ENCODE measurements around the gene TRIP12. TPM values are rescaled to one million over a fixed set of nuclear protein-coding genes. Genes with fewer than 3 reads are reported as not detected.

The TRIP12 gene
- total and polyA plus RNA-seq, 12 donors = 15.6 to 247 (median 198) TPM

DNA sequence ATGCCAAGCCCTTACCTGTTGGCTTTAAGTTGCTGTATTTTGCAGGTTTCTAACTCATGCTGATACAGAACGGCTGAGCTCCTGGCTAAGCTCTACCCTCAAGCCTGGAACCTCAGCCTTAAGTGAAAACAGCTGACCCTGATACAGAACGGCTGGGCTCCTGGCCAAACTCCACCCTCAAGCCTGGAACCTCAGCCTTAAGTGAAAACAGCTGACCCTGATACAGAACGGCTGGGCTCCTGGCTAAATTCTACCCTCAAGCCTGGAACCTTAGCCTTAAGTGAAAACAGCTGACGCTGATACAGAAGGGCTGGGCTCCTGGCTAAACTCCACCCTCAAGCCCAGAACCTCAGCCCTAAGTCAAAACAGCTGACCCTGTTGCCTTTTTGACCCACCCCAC is 189.9 kb downstream of the TRIP12 start:
- TF ChIP-seq, protein P1, sequence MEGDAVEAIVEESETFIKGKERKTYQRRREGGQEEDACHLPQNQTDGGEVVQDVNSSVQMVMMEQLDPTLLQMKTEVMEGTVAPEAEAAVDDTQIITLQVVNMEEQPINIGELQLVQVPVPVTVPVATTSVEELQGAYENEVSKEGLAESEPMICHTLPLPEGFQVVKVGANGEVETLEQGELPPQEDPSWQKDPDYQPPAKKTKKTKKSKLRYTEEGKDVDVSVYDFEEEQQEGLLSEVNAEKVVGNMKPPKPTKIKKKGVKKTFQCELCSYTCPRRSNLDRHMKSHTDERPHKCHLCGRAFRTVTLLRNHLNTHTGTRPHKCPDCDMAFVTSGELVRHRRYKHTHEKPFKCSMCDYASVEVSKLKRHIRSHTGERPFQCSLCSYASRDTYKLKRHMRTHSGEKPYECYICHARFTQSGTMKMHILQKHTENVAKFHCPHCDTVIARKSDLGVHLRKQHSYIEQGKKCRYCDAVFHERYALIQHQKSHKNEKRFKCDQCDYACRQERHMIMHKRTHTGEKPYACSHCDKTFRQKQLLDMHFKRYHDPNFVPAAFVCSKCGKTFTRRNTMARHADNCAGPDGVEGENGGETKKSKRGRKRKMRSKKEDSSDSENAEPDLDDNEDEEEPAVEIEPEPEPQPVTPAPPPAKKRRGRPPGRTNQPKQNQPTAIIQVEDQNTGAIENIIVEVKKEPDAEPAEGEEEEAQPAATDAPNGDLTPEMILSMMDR (IDR thresholded peaks at IDR 0.05) = no peak
- H3K4me1 ChIP-seq = no peaks in the 10 kb centered on the region
- intact Hi-C loops (cut with DNase I) = no loop called here
- H3K4me3 ChIP-seq = no peak overlapping the region
- no peak overlapping the region for H3K27ac ChIP-seq
- H3K36me3 ChIP-seq = no peaks in the 10 kb centered on the region
- 30% methylated on average over 4 of the region's 4 CpGs for WGBS, 2 donors
- no peak for DNase-seq
- peaks cover 0 to 5% (median 0%) of the 10 kb centered on the region in 7 donors for H3K27me3 ChIP-seq
- peak in 5 of 8 donors; percentile 31 to 58 (median 47) for ATAC-seq
- peaks cover 0 to 5% (median under 1%) of the 10 kb centered on the region in 11 donors for H3K9me3 ChIP-seq

DNA sequence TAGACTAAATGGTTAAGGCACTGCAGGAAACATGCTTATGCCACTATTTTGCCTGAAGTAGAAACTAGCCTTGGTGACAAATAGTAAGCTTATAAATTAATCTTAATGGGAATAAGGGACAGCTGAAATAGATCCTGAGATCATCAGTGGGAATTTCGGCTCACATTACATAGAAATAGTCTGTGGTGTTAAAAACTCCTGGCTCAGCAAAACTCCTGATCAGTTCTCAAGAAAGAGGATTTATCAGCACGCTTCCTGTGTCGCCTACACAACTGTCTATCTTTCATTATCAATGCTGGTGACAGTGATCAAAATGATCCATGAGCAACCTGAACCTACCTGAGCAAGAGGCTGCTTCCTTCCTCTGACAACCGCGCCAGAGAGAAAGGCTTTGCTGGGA is 190.4 kb downstream of the TRIP12 start:
- intact Hi-C loops (cut with DNase I) = no loop called here
- H3K36me3 ChIP-seq = no peaks in the 10 kb centered on the region
- H3K4me1 ChIP-seq = no peaks in the 10 kb centered on the region
- TF ChIP-seq, protein P1 (IDR thresholded peaks at IDR 0.05) = no peak
- DNase-seq (no peak), ATAC-seq (no peak)
- H3K4me3 ChIP-seq = no peak overlapping the region
- WGBS, 2 donors = 78 to 79% methylated on average over 5 of the region's 5 CpGs
- H3K9me3 ChIP-seq = no peaks in the 10 kb centered on the region
- H3K27ac ChIP-seq = no peak overlapping the region
- H3K27me3 ChIP-seq = peaks cover 0 to 5% (median 0%) of the 10 kb centered on the region in 7 donors

- ATAC-seq = no peak
- Histone ChIP-seq H3K27ac (no peak overlapping the region), H3K4me3 (no peak overlapping the region), H3K4me1 (no peaks in the 10 kb centered on the region), H3K9me3 (no peaks in the 10 kb centered on the region), H3K27me3 (peaks cover 0 to 5% (median 0%) of the 10 kb centered on the region in 7 donors), H3K36me3 (no peaks in the 10 kb centered on the region)
- no peak for DNase-seq
- TF ChIP-seq, protein P1 (IDR thresholded peaks at IDR 0.05) = no peak
- intact Hi-C loops (cut with DNase I) = no loop called here
Measured at GRCh38 chr2:229728370-229728769, 193.4 kb downstream of the TRIP12 start.

DNA sequence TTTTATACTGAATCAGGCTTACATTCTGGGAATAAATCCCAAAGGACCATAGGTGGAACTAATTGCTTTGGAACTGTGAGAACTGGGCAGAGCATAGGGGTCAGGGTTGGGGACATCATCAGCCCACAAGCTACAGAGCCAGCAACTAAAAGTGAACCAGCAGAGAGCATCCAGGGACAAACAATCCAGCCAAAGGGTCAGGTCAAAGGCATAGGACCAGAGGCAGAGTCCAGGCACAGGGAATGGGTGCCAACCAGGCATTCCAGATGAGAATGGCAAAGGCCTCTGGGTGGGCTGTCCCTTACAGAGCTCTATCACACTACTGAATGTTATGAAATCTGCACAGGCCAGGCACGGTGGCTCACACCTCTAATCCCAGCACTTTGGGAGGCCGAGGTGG is 195.2 kb downstream of the TRIP12 start:
- ATAC-seq = no peak
- WGBS, 2 donors = 73 to 79% methylated on average over 2 of the region's 2 CpGs
- no peak overlapping the region for H3K4me3 ChIP-seq

More for the DNA sequence above, 195.2 kb downstream of the TRIP12 start:
- Histone ChIP-seq H3K36me3 (no peaks in the 10 kb centered on the region), H3K27ac (no peak overlapping the region), H3K9me3 (peaks cover 0 to 7% (median 0%) of the 10 kb centered on the region in 11 donors), H3K27me3 (peaks cover 0 to 6% (median 5%) of the 10 kb centered on the region in 7 donors), H3K4me1 (no peaks in the 10 kb centered on the region)
- intact Hi-C loops (cut with DNase I) = no loop called here
- DNase-seq = no peak
- TF ChIP-seq, protein P1 (IDR thresholded peaks at IDR 0.05) = no peak
